Common myeloid progenitor, CD34-positive (primary cell): ENCODE measurements around the gene PHF21A.
"Not testable (repeated sequence)": the region's sequence is repeated elsewhere in the genome, so short reads cannot be mapped to it uniquely, and the experiment has no call there.

Experiments
- CTCF ChIA-PET: fragments of 350-600 bp; sonication (Branson Sonifier 250); formaldehyde crosslinking; loops from one replicate; lab custom pipeline; 2021; ENCODE audit warnings: antibody characterized with exemption; lab: Charles Lee
- POLR2A ChIA-PET: fragments of 350-600 bp; sonication (Branson Sonifier 250); formaldehyde crosslinking; loops from one replicate; lab custom pipeline; 2021; ENCODE audit warnings: antibody characterized with exemption; lab: Charles Lee
- DNase-seq, 3 donors: peaks; one replicate each; pipeline versions ENCODE4 v3.0.0 to v3.0.0-alpha.2; 2013
- H3K27ac ChIP-seq, 2 experiments: 1 replicate in 1 of 2; 2 replicates in 1 of 2; pipeline ENCODE4 v1.7.0; 2013; ENCODE audit warnings: inconsistent platforms in 2 of 2, low read length in 2 of 2, mild to moderate bottlenecking in 2 of 2, low read depth in 1 of 2, moderate library complexity in 1 of 2; ENCODE audit not compliant: severe bottlenecking in 2 of 2, insufficient read depth in 1 of 2, poor library complexity in 1 of 2
- H3K27me3 ChIP-seq, 5 experiments: replicated peaks in 2 of 5; 1 replicate in 3 of 5; 2 replicates in 2 of 5; pipeline versions ENCODE4 v1.6.1 to v1.7.0; 2013; ENCODE audit warnings: low read length in 4 of 5, mild to moderate bottlenecking in 2 of 5, moderate library complexity in 2 of 5, inconsistent platforms in 1 of 5; ENCODE audit not compliant: insufficient read depth in 5 of 5, control insufficient read depth in 4 of 5
- H3K36me3 ChIP-seq, 4 experiments: 1 replicate in 2 of 4; 2 replicates in 2 of 4; pipeline versions ENCODE4 v1.6.1 to v1.7.0; 2013; ENCODE audit warnings: low read length in 3 of 4, control low read depth in 1 of 4, mild to moderate bottlenecking in 1 of 4; ENCODE audit not compliant: control insufficient read depth in 4 of 4, insufficient read depth in 4 of 4
- H3K4me1 ChIP-seq, 4 experiments: 1 replicate in 3 of 4; 2 replicates in 1 of 4; pipeline versions ENCODE4 v1.6.1 to v1.7.1; 2013; ENCODE audit warnings: low read length in 3 of 4, mild to moderate bottlenecking in 3 of 4, control low read depth in 1 of 4, inconsistent platforms in 1 of 4, moderate library complexity in 1 of 4; ENCODE audit not compliant: control insufficient read depth in 4 of 4, insufficient read depth in 4 of 4; ENCODE audit errors: control extremely low read depth in 1 of 4
- H3K4me3 ChIP-seq, 7 experiments: 1 replicate in 4 of 7; 2 replicates in 3 of 7; pipeline versions ENCODE4 v1.5.1 to v1.7.0; 2013; ENCODE audit warnings: mild to moderate bottlenecking in 7 of 7, low read length in 6 of 7, moderate library complexity in 6 of 7, inconsistent platforms in 2 of 7, low read depth in 2 of 7, control low read depth in 1 of 7; ENCODE audit not compliant: insufficient read depth in 4 of 7, control insufficient read depth in 1 of 7; ENCODE audit errors: extremely low read depth in 1 of 7
- H3K9me3 ChIP-seq, 5 experiments: 1 replicate in 4 of 5; 2 replicates in 1 of 5; pipeline versions ENCODE4 v1.6.1 to v1.7.1; 2013; ENCODE audit warnings: low read length in 4 of 5, mild to moderate bottlenecking in 2 of 5, inconsistent platforms in 1 of 5, low read depth in 1 of 5, moderate library complexity in 1 of 5; ENCODE audit not compliant: control insufficient read depth in 4 of 5, insufficient read depth in 2 of 5; ENCODE audit errors: control extremely low read depth in 1 of 5
- WGBS: methylation state at CpG from one replicate; pipeline ENCODE4 v1.1.5; 2013; ENCODE audit not compliant: insufficient coverage; 5-methylcytosine and 5-hydroxymethylcytosine counted together

Gene PHF21A

DNA sequence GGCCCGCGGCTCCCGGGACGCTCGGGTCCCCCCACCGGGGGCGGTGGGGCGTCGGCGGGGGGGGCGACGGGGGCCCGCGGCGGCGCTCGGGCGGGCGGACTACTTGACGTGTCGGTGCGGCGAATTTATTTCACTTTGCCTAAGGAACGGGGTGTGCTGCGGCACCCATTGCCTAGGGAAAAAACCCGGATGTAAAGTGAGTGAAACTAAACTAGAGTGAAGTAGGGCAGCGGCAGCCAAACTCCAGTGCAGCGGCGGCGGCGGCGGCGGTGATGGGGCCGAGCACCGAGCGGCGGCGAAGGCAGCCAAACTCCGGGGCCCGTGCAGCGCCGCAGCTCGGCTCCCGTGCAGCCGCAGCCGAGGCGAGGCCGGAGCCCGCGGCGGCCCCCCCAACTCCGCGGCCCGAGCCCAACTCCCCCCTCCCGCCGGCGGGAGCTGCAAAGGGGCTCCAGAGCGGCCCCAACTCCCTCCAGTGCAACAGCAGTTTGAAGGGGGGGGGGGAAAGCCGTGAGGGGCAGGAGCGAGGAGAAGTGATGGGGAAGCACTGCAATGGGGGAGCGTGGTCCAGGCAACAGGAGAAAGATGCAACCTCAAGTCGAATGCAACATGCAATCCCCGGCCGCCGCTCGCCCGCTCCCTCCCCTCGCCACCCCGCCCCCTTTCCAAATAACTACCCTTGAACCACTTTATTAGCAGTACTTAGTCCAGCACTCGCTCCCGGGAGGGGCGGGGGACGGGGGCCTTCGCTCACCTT is 647 bp upstream of the PHF21A start:
- Histone ChIP-seq H3K9me3 (no peaks in the 10 kb centered on the region), H3K36me3 (no peaks in the 10 kb centered on the region), H3K4me1 (peaks cover 11 to 39% (median 21%) of the 10 kb centered on the region in 4 experiments), H3K4me3 (peak overlapping the region; percentile 52 to 95 (median 76)), H3K27ac (peak overlapping the region in 1 of 2 experiments; percentile 78), H3K27me3 (no peaks in the 10 kb centered on the region)
- DNase-seq, result peak; percentile 93 to 96 (median 95)
- CTCF ChIA-PET, result interaction anchor here (0.9 kb wide), 1 partner anchor 13 kb away, joined by 3 read pairs; no protein-coding TSS in a partner anchor
- POLR2A ChIA-PET, result no interaction called here
- WGBS, result 0% methylated on average over 28 of the region's 74 CpGs

DNA sequence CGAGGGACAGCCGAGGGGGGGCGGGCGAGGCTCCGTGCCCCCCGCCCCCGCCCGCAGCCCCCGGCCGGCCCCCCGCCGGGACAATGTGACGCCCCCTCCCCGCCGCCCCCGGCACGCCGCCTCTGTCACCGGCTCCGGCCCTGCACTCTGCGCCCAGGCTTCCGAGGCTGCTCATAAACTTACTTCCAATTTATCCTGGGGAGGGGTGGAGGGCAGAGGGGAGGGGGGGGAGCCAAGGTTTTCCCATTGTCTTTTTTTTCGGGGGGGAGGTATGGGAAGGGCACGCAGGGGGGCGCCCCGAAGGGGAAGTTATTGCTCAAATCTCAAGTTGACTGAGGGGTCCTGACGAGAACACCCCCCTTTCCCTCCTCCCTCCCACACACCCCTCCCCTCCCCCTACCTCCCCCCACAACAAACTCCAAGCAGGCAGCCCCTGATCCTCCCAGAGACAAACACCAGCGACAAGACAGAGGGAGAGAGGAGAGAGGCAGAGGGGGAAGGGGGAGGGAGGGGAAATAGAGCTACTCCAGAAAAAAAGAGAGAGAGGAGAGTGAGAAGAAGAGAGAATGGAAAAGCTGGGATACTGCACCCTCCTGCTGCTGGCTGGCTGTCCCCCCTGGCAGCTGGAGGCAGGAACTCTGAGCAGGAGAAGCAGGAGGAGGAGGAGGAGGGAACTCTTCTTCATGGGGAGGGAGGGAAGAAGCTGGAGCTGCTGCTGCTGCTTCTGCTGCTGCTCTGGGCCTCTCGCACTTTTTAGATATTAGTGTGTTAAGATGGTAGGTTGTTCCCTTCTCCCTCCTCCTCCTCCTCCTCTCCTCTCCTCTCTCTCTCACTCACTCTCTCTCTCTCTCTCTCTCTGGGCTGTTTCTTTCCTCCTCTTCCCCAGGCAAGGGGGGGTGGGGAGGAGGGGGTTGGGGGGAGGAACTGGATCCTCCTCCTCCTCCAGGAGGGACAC is 631 bp downstream of the PHF21A start:
- no CpG with 5 or more reads among the region's 29 CpGs for WGBS
- DNase-seq, result peak; percentile 67 to 83 (median 76)
- CTCF ChIA-PET, result interaction anchor here (0.6 kb wide), 1 partner anchor 22 kb away, joined by 3 read pairs; no protein-coding TSS in a partner anchor

DNA sequence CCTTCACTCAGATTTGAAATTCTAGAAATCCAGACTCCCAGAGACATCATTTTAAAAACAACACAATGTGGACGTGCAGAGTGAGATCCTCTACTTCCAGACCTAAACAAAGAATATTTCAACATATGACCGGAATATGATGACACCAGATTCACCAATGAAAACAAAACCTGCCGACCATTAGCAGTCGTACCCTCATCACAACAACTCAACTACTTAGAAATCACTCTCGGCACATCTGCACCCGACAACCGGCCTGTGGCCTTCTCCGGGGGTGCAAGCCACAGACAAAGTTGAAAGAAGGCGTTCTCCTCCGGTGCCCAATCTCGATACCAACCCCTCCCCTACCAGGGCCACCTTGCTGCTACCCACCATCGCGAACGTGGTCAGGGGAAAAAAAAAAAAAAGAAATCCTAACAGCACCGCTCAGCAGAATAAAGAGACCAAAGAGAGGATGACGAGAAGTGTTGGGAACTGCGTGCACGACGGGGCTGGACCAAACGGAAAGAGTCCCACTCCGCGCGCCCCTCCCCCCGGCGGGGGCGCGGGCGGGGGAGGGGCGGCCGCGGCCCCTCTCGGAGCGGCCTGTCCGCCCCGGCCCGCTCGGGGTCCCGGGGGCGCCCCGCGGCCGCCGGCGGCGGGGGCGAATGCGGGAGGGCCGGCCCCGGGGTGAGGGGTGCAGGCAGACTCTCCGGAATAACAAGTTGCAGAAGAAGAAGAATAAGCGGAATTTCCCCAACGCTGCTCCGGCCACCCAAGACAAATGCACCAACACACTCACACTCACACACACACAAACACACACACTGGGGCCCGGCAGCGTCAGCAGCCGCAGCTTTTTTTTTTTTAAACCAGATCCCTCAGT is 1.7 kb downstream of the PHF21A start:
- Histone ChIP-seq H3K4me3 (peak overlapping the region; percentile 60 to 89 (median 83)), H3K4me1 (peaks cover 12 to 58% (median 32%) of the 10 kb centered on the region in 4 experiments), H3K36me3 (no peaks in the 10 kb centered on the region), H3K9me3 (no peaks in the 10 kb centered on the region), H3K27ac (peak overlapping the region; percentile 71 to 83), H3K27me3 (no peaks in the 10 kb centered on the region)
- ChIA-PET POLR2A (interaction anchor here (0.7 kb wide), 1 partner anchor 14 kb away, joined by 3 read pairs; no protein-coding TSS in a partner anchor), CTCF (interaction anchor here (1.0 to 7.4 kb wide), 3 partner anchors 16 to 155 kb away, joined by 3 to 50 read pairs (median 7); no protein-coding TSS in a partner anchor)
- DNase-seq, result peak; percentile 83 to 94 (median 92)
- WGBS, result under 1% methylated on average over 36 of the region's 56 CpGs

More for the DNA sequence above, 631 bp downstream of the PHF21A start:
- H3K4me3 ChIP-seq, result peak overlapping the region; percentile 49 to 97 (median 78)
- H3K27ac ChIP-seq, result peak overlapping the region; percentile 40 to 88
- peaks cover 12 to 51% (median 27%) of the 10 kb centered on the region in 4 experiments for H3K4me1 ChIP-seq
- POLR2A ChIA-PET, result no interaction called here
- H3K27me3 ChIP-seq, result no peaks in the 10 kb centered on the region
- no peaks in the 10 kb centered on the region for H3K36me3 ChIP-seq
- H3K9me3 ChIP-seq, result no peaks in the 10 kb centered on the region

DNA sequence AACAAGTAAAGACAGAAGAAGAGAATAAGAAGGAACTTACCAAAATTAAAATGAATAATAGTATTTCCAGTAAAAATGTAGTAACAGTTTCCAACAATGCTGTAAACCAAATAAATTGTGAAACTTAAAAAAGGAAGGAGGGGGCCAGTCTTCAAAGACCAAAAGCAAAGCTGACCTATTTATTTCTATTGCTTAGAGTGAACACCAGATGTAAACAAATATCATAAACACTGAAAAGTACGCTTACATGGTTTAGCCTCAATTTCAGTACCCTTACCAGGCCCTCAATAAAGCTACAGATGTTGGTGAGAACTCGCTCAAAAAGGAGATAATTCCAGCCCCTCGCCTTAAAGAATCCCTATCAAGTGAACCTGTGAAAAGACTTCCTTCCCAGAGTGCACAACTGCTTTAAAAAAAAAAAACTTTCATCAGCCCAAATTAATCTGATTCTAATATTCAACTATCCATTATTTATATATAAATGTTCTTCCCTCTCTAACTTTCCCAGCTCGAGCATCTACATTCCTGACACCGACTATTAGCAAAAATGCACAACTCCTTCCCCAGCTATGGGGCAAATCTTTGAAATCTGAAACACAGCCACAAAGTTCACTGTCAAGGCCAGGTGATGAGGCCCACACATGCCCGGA is 2.4 kb downstream of the PHF21A start:
- Histone ChIP-seq H3K9me3 (no peaks in the 10 kb centered on the region), H3K36me3 (no peaks in the 10 kb centered on the region), H3K4me1 (peaks cover 12 to 65% (median 36%) of the 10 kb centered on the region in 4 experiments), H3K27me3 (no peaks in the 10 kb centered on the region), H3K4me3 (peak overlapping the region in 6 of 7 experiments; percentile 77 to 89 (median 86)), H3K27ac (peak overlapping the region; percentile 71 to 83)
- no peak for DNase-seq
- CTCF ChIA-PET, result interaction anchor here (1.0 to 7.4 kb wide), 3 partner anchors 16 to 154 kb away, joined by 3 to 50 read pairs (median 7); no protein-coding TSS in a partner anchor
- whole genome bisulfite sequencing, result 52% methylated on average over 4 of the region's 6 CpGs
- POLR2A ChIA-PET, result interaction anchor here (0.7 kb wide), 1 partner anchor 15 kb away, joined by 3 read pairs; no protein-coding TSS in a partner anchor

DNA sequence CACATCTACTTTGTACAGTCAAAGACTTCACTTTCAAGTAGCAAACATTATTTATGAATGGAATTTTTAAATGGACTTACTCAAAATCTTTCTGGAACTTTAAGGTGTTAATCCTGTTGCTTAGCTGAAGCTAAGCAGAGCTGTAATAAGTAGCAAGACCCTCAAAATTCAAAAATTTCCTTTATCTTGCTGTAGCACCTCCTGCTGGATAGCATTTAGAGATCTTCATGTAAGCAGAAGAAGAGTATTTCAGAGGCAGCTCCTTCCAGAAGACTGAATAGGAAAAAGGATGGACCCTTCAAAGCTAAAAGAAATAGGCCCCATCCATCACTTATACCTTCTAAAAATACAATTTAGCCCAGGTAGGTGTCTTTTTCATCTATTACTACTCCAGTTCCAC is 3.4 kb downstream of the PHF21A start:
- DNase-seq, result peak; percentile 27 to 62 (median 60)
- CTCF ChIA-PET, result interaction anchor here (2.0 to 7.4 kb wide), 2 partner anchors 15 to 153 kb away, joined by 7 to 50 read pairs; no protein-coding TSS in a partner anchor

DNA sequence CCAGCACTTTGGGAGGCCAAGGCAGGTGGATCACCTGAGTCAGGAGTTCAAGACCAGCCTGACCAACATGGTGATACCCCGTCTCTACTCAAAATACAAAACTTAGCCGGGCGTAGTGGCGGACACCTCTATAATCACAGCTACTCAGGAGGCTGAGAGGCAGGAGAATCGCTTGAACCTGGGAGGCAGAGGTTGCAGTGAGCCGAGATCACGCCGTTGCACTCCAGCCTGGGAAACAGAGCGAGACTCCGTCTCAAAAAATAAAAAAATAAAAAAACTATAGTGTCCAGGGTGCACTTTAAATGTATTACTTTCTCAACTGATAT is 4.6 kb downstream of the PHF21A start:
- DNase-seq, H3K9me3 ChIP-seq, POLR2A ChIA-PET, H3K27me3 ChIP-seq, H3K36me3 ChIP-seq: not testable (repeated sequence)
- Histone ChIP-seq H3K4me3 (peak overlapping the region in 1 of 7 experiments; percentile 33), H3K4me1 (peaks cover 12 to 63% (median 38%) of the 10 kb centered on the region in 4 experiments), H3K27ac (peak overlapping the region in 1 of 2 experiments; percentile 85)
- 95% methylated on average over 5 of the region's 10 CpGs for WGBS
- CTCF ChIA-PET, result interaction anchor here (0.8 to 7.4 kb wide), 2 partner anchors 10 to 13 kb away, joined by 3 to 50 read pairs; no protein-coding TSS in a partner anchor

More for the DNA sequence above, 3.4 kb downstream of the PHF21A start:
- peak overlapping the region in 6 of 7 experiments; percentile 3 to 89 (median 49) for H3K4me3 ChIP-seq
- no peaks in the 10 kb centered on the region for H3K9me3 ChIP-seq
- POLR2A ChIA-PET, result no interaction called here
- H3K4me1 ChIP-seq, result peaks cover 12 to 63% (median 37%) of the 10 kb centered on the region in 4 experiments
- no peak overlapping the region for H3K27ac ChIP-seq
- H3K27me3 ChIP-seq, result no peaks in the 10 kb centered on the region
- no peaks in the 10 kb centered on the region for H3K36me3 ChIP-seq
